K562 (cell line): ENCODE results near the gene NENF. TPM values are rescaled to one million over a fixed set of nuclear protein-coding genes. Genes with fewer than 3 reads are reported as not detected.

Experiments used
- ATAC-seq: fragments of 200-7000 bp; cut with Tn5 transposase; 3 replicates; pipeline ENCODE4 v1.9.1; 2020; ENCODE audit warnings: moderate library complexity
- BruUV-seq: library from RNA; stranded (reverse); fragments of 400-500 nt; replicated peaks from 2 replicates; lab custom pipeline; 2021; lab: Mats Ljungman, UMichigan
- CTCF ChIA-PET: fragments of 300-600 bp; formaldehyde crosslinking; extraction: SDS; loops from one replicate; lab custom pipeline; 2021; ENCODE audit warnings: low intra/inter-chr PET ratio; lab: Yijun Ruan, JAX
- POLR2A ChIA-PET: fragments of 300-600, 350-650 bp; sonication (Branson Sonifier 250); formaldehyde crosslinking; extraction: SDS; loops from one replicate; lab custom pipeline; 2021; ENCODE audit warnings: antibody characterized with exemption, inconsistent platforms; lab: Yijun Ruan, JAX
- DNase-seq, 4 experiments: peaks; one replicate each; pipeline versions ENCODE4 v3.0.0 to v3.0.0-alpha.2; 2011 to 2018; ENCODE audit warnings: low spot score in 3 of 4, mixed read lengths in 3 of 4; ENCODE audit errors: extremely low read depth in 1 of 4
- FAIRE-seq: peaks from 2 replicates; lab custom pipeline; 2011; peaks lifted over from hg19 to GRCh38; lab: Jason Lieb, UNC
- H2AFZ ChIP-seq: 2 replicates; pipeline ENCODE4 v1.6.0; 2011; ENCODE audit warnings: low read depth, low read length, control low read depth, inconsistent platforms
- H3K27ac ChIP-seq: fragments of 200-600 bp; 3 replicates; pipeline ENCODE4 v1.8.0; 2011; ENCODE audit warnings: low read depth, mild to moderate bottlenecking, control low read depth, inconsistent platforms, low read length, moderate library complexity, mixed read lengths; ENCODE audit errors: extremely low read depth
- H3K27me3 ChIP-seq, 2 experiments: fragments of 300-600 bp in 1 of 2; 2 replicates in 1 of 2; 3 replicates in 1 of 2; pipeline versions ENCODE4 v1.6.0 to v1.8.0; 2011; ENCODE audit warnings: inconsistent platforms in 2 of 2, low read length in 2 of 2, mild to moderate bottlenecking in 1 of 2, mixed read lengths in 1 of 2, moderate library complexity in 1 of 2; ENCODE audit not compliant: control insufficient read depth in 2 of 2, insufficient read depth in 2 of 2
- H3K36me3 ChIP-seq: fragments of 300-600 bp; 3 replicates; pipeline ENCODE4 v1.8.0; 2011; ENCODE audit warnings: mild to moderate bottlenecking, low read length, inconsistent platforms; ENCODE audit not compliant: control insufficient read depth, insufficient read depth
- H3K4me1 ChIP-seq, 2 experiments: fragments of 200-600 bp in 1 of 2; replicated peaks in 1 of 2; 2 replicates in 1 of 2; 3 replicates in 1 of 2; pipeline versions ENCODE4 v1.5.1 to v1.8.0; 2011; ENCODE audit warnings: inconsistent platforms in 2 of 2, low read length in 2 of 2, mild to moderate bottlenecking in 1 of 2, mixed read lengths in 1 of 2, moderate library complexity in 1 of 2; ENCODE audit not compliant: control insufficient read depth in 2 of 2, insufficient read depth in 2 of 2
- H3K4me2 ChIP-seq: 2 replicates; pipeline ENCODE4 v1.6.1; 2011; ENCODE audit warnings: low read length, control low read depth, inconsistent platforms, mixed read lengths; ENCODE audit not compliant: insufficient read depth
- H3K4me3 ChIP-seq: fragments of 200-600 bp; sonication (generic), shearing (Covaris generic); 2 replicates; pipeline ENCODE4 v1.5.1; 2016; ENCODE audit warnings: control low read depth, inconsistent platforms
- H3K79me2 ChIP-seq: fragments of 200-600 bp; 3 replicates; pipeline ENCODE4 v1.8.0; 2011; ENCODE audit warnings: low read length, inconsistent platforms; ENCODE audit not compliant: control insufficient read depth, insufficient read depth
- H3K9ac ChIP-seq, 2 experiments: 2 replicates each; pipeline versions ENCODE4 v1.6.0 to v1.6.1; 2011; ENCODE audit warnings: low read depth in 2 of 2, low read length in 2 of 2, control low read depth in 1 of 2, inconsistent platforms in 1 of 2, mild to moderate bottlenecking in 1 of 2, mixed read lengths in 1 of 2; ENCODE audit not compliant: insufficient read depth in 1 of 2
- H3K9me1 ChIP-seq: one replicate; pipeline ENCODE4 v1.6.0; 2011; ENCODE audit warnings: inconsistent platforms, mild to moderate bottlenecking, low read length, moderate library complexity; ENCODE audit not compliant: control insufficient read depth, insufficient read depth
- H3K9me3 ChIP-seq: replicated peaks from 2 replicates; pipeline ENCODE4 v1.5.1; 2011; ENCODE audit warnings: low read depth, low read length, inconsistent platforms; ENCODE audit not compliant: control insufficient read depth, insufficient read depth
- H4K20me1 ChIP-seq: replicated peaks from 2 replicates; pipeline ENCODE4 v1.6.1; 2011; ENCODE audit warnings: low read length, inconsistent platforms, mixed read lengths; ENCODE audit not compliant: control insufficient read depth, insufficient read depth
- E4F1 ChIP-seq: fragments of 250-450 bp; sonication (Bioruptor Pico); IDR thresholded peaks from 2 replicates; pipeline ENCODE4 v1.5.0; 2021; ENCODE audit warnings: mild to moderate bottlenecking, borderline replicate concordance
- KAT8 ChIP-seq: fragments of 450-650 bp; IDR thresholded peaks from 2 replicates; pipeline ENCODE4 v1.6.1; 2016; ENCODE audit warnings: low read depth, mild to moderate bottlenecking
- KHSRP ChIP-seq: fragments of 450-650 bp; IDR thresholded peaks from 2 replicates; pipeline ENCODE4 v1.6.1; 2017
- LARP7 ChIP-seq: fragments of 450-650 bp; IDR thresholded peaks from 2 replicates; pipeline ENCODE4 v1.6.1; 2016
- OTX1 ChIP-seq: fragments of 450-650 bp; formaldehyde crosslinking; IDR thresholded peaks from 2 replicates; pipeline ENCODE4 v1.4.0; 2022; ENCODE audit warnings: mild to moderate bottlenecking
- PRMT5 ChIP-seq: sonication (generic); formaldehyde crosslinking; IDR thresholded peaks from 2 replicates; pipeline ENCODE4 v1.5.0; 2020; ENCODE audit warnings: missing genetic modification reagents
- RB1 ChIP-seq: fragments of 450-650 bp; IDR thresholded peaks from 2 replicates; pipeline ENCODE4 v1.6.1; 2017; ENCODE audit warnings: low read depth, mild to moderate bottlenecking
- XRCC4 ChIP-seq: IDR thresholded peaks from one replicate; pipeline ENCODE4 v1.6.1; 2011; ENCODE audit not compliant: insufficient read depth, insufficient read length; ENCODE audit errors: extremely low read depth
- ZC3H11A ChIP-seq: IDR thresholded peaks from 2 replicates; pipeline ENCODE4 v1.6.1; 2012; ENCODE audit warnings: low read depth, low read length, improper control_type of control experiment
- ZC3H4 ChIP-seq: sonication (generic); formaldehyde crosslinking; IDR thresholded peaks from 2 replicates; pipeline ENCODE4 v1.9.0; 2021; ENCODE audit warnings: missing genetic modification reagents, borderline replicate concordance
- ZNF3 ChIP-seq: fragments of 250-450 bp; sonication (Bioruptor Pico); IDR thresholded peaks from 2 replicates; pipeline ENCODE4 v1.5.0; 2021; ENCODE audit warnings: mild to moderate bottlenecking, moderate library complexity
- WGBS: fragments of 100-300 bp; shearing (Covaris generic); methylation state at CpG from one replicate; pipeline ENCODE4 v1.1.6; 2016; ENCODE audit warnings: low coverage, mixed read lengths; ENCODE audit not compliant: insufficient coverage; ENCODE audit errors: missing lambda C conversion rate; 5-methylcytosine and 5-hydroxymethylcytosine counted together
- in situ Hi-C: fragments of 300-500 bp; cut with MboI; formaldehyde crosslinking; loops from 4 replicates; pipeline ENCODE4 v1.15.0; 2018; ENCODE audit warnings: inconsistent platforms, mixed read lengths
- intact Hi-C: fragments of 100-400 bp; cut with micrococcal nuclease; formaldehyde crosslinking; loops from 2 replicates; pipeline ENCODE4 v1.14.2; 2022
- polyA plus RNA-seq, 8 experiments: library from polyadenylated mRNA; depleted of rRNA in 4 of 8; stranded (reverse) in 5 of 8; unstranded in 3 of 8; fragments of >200 nt; fragmentation: Nextera tagmentation in 2 of 8; fragmentation: Illumina TruSeq in 1 of 8; extraction: Ambion mirVana in 2 of 8; extraction: Trizol in 1 of 8; gene quantifications; 2 replicates each; pipeline versions ENCODE4 v1.2.1 to v1.2.3, GENCODE V29; 2011 to 2014; ENCODE audit warnings: inconsistent platforms in 1 of 8, missing spikeins in 1 of 8
- total RNA-seq, 7 experiments: library from RNA; depleted of rRNA in 6 of 7; stranded (reverse); fragments of >200 nt in 6 of 7; fragmentation: Illumina TruSeq in 2 of 7; extraction: Trizol in 2 of 7; gene quantifications; 2 replicates each; pipeline versions ENCODE4 v1.2.1 to v1.2.3, GENCODE V29; 2011 to 2021; ENCODE audit warnings: low replicate concordance in 1 of 7
- TF ChIP-seq, protein P1 (sequence below): sonication (generic); formaldehyde crosslinking; IDR thresholded peaks from 2 replicates; pipeline ENCODE4 v1.8.0; 2022; ENCODE audit warnings: missing genetic modification reagents, mild to moderate bottlenecking, moderate library complexity, borderline replicate concordance
- TF ChIP-seq, protein P2 (sequence below): fragments of 450-650 bp; IDR thresholded peaks from 2 replicates; pipeline ENCODE4 v1.6.1; 2017; ENCODE audit warnings: antibody characterized with exemption
- TF ChIP-seq, protein P3 (sequence below): fragments of 450-650 bp; IDR thresholded peaks from 2 replicates; pipeline ENCODE4 v1.6.1; 2017; ENCODE audit warnings: antibody characterized with exemption, mild to moderate bottlenecking

Gene NENF
- total and polyA plus RNA-seq, 9 of the 15 experiments (the other 6 are each of a cell fraction or from before 2014, with no cell fraction given): 6.1 to 100 (median 72.8) TPM

DNA sequence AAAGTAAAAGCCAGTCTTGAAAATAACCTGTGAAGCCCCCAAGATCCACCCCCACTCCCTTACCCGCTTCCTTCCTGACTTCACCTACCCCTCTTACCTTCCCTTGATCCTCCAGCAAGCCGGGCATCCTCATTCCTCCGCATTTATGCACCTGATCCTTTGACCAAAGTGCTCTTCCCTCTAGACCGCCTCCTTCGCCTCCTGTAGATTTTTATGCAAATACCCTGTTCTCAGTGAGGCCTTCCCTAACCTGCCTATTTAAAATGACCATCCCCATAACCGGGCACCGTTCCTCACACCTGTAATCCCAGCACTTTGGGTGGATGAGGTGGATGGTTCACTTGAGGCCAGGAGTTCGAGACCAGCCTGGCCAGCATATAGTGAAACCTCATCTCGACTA, 1.1 kb upstream of the NENF start:
- H3K27me3 ChIP-seq: no peaks in the 10 kb centered on the region
- H3K27ac ChIP-seq: peak overlapping the region; percentile 39; the same call in 2 of the 3 replicates
- ATAC-seq: no peak
- H2AFZ ChIP-seq: peak overlapping the region; percentile 49
- intact Hi-C loops (loop anchor here (2.0 kb wide), 1 partner anchor 17 kb away; the partner anchor contains the start of gene PACC1), in situ Hi-C loops (no loop called here)
- H3K4me3 ChIP-seq: no peak overlapping the region
- H3K9me1 ChIP-seq: no peaks in the 10 kb centered on the region
- peaks cover 33% of the 10 kb centered on the region for H3K79me2 ChIP-seq
- POLR2A ChIA-PET: interaction anchor here (0.5 to 1.3 kb wide), 3 partner anchors 10 to 553 kb away, joined by 3 read pairs; no protein-coding TSS in a partner anchor
- CTCF ChIA-PET: interaction anchor here (1.1 kb wide), 1 partner anchor 16 kb away, joined by 3 read pairs; no protein-coding TSS in a partner anchor
- no peak for FAIRE-seq
- BruUV-seq: no TSS peak
- DNase-seq: no peak
- H3K36me3 ChIP-seq: peaks cover 6% of the 10 kb centered on the region; the same call in 1 of the 3 replicates
- peak overlapping the region; percentile 44 for H3K4me2 ChIP-seq
- peaks cover 29 to 44% of the 10 kb centered on the region in 2 experiments for H3K4me1 ChIP-seq
- H4K20me1 ChIP-seq: peaks cover 8% of the 10 kb centered on the region; the same call in 1 of the 2 replicates
- H3K9me3 ChIP-seq: no peaks in the 10 kb centered on the region
- peak overlapping the region; percentile 6 to 39; a peak in 2 of 4 replicates for H3K9ac ChIP-seq
- 74% methylated on average over 9 of the region's 9 CpGs for WGBS
- TF ChIP-seq, protein P1, sequence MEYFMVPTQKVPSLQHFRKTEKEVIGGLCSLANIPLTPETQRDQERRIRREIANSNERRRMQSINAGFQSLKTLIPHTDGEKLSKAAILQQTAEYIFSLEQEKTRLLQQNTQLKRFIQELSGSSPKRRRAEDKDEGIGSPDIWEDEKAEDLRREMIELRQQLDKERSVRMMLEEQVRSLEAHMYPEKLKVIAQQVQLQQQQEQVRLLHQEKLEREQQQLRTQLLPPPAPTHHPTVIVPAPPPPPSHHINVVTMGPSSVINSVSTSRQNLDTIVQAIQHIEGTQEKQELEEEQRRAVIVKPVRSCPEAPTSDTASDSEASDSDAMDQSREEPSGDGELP (CRISPR knock-in tag): no peak
- TF ChIP-seq ZC3H4 (CRISPR knock-in tag) (no peak), KHSRP (no peak), ZNF3 (no peak), OTX1 (CRISPR knock-in tag) (no peak), XRCC4 (no peak), RB1 (no peak), LARP7 (no peak), ZC3H11A (no peak), E4F1 (CRISPR knock-in tag) (no peak), PRMT5 (CRISPR knock-in tag) (no peak), KAT8 (no peak)
- TF ChIP-seq, protein P2, sequence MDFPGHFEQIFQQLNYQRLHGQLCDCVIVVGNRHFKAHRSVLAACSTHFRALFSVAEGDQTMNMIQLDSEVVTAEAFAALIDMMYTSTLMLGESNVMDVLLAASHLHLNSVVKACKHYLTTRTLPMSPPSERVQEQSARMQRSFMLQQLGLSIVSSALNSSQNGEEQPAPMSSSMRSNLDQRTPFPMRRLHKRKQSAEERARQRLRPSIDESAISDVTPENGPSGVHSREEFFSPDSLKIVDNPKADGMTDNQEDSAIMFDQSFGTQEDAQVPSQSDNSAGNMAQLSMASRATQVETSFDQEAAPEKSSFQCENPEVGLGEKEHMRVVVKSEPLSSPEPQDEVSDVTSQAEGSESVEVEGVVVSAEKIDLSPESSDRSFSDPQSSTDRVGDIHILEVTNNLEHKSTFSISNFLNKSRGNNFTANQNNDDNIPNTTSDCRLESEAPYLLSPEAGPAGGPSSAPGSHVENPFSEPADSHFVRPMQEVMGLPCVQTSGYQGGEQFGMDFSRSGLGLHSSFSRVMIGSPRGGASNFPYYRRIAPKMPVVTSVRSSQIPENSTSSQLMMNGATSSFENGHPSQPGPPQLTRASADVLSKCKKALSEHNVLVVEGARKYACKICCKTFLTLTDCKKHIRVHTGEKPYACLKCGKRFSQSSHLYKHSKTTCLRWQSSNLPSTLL: no peak
- TF ChIP-seq, protein P3, sequence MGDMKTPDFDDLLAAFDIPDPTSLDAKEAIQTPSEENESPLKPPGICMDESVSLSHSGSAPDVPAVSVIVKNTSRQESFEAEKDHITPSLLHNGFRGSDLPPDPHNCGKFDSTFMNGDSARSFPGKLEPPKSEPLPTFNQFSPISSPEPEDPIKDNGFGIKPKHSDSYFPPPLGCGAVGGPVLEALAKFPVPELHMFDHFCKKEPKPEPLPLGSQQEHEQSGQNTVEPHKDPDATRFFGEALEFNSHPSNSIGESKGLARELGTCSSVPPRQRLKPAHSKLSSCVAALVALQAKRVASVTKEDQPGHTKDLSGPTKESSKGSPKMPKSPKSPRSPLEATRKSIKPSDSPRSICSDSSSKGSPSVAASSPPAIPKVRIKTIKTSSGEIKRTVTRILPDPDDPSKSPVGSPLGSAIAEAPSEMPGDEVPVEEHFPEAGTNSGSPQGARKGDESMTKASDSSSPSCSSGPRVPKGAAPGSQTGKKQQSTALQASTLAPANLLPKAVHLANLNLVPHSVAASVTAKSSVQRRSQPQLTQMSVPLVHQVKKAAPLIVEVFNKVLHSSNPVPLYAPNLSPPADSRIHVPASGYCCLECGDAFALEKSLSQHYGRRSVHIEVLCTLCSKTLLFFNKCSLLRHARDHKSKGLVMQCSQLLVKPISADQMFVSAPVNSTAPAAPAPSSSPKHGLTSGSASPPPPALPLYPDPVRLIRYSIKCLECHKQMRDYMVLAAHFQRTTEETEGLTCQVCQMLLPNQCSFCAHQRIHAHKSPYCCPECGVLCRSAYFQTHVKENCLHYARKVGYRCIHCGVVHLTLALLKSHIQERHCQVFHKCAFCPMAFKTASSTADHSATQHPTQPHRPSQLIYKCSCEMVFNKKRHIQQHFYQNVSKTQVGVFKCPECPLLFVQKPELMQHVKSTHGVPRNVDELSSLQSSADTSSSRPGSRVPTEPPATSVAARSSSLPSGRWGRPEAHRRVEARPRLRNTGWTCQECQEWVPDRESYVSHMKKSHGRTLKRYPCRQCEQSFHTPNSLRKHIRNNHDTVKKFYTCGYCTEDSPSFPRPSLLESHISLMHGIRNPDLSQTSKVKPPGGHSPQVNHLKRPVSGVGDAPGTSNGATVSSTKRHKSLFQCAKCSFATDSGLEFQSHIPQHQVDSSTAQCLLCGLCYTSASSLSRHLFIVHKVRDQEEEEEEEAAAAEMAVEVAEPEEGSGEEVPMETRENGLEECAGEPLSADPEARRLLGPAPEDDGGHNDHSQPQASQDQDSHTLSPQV: no peak
